ENCODE data around the gene ABCC10. TPM values are rescaled to one million over a fixed set of nuclear protein-coding genes. Genes with fewer than 3 reads are reported as not detected.
"Not testable (repeated sequence)": the region's sequence is repeated elsewhere in the genome, so short reads cannot be mapped to it uniquely, and the experiment has no call there.

ABCC10 gene
- total RNA-seq, 4 donors from 2014 or later = 16.1 to 39.1 (median 27.4) TPM

- TF ChIP-seq POLR2AphosphoS5 (IDR thresholded peaks at IDR 0.05) = no peak
- no peak for TF ChIP-seq EP300 (IDR thresholded peaks at IDR 0.05)
- no peak for TF ChIP-seq POLR2A (IDR thresholded peaks at IDR 0.05)
- no peak for DNase-seq (ENCODE audit: low spot score in 2 of 2)
- H3K27ac ChIP-seq = no peak overlapping the region
- H3K36me3 ChIP-seq = no peaks in the 10 kb centered on the region
- no peaks in the 10 kb centered on the region for H3K27me3 ChIP-seq
- no peak overlapping the region for H3K4me3 ChIP-seq
- H3K4me1 ChIP-seq = no peaks in the 10 kb centered on the region
- WGBS = 75% methylated on average over 4 of the region's 4 CpGs
- H3K9me3 ChIP-seq = no peaks in the 10 kb centered on the region
These were observed 10.4 kb upstream of the ABCC10 start for GRCh38 chr6:43416935-43417334.

GRCh38 chr6:43420012-43420709 is 7.2 kb upstream of the ABCC10 start:
- WGBS = 67% methylated on average over 5 of the region's 5 CpGs
- H3K4me3 ChIP-seq = no peak overlapping the region
- DNase-seq (ENCODE audit: low spot score in 2 of 2) = no peak
- H3K36me3 ChIP-seq = no peaks in the 10 kb centered on the region
- H3K27ac ChIP-seq = no peak overlapping the region
- H3K9me3 ChIP-seq = no peaks in the 10 kb centered on the region
- H3K27me3 ChIP-seq = no peaks in the 10 kb centered on the region
- H3K4me1 ChIP-seq = no peaks in the 10 kb centered on the region
- no peak for TF ChIP-seq POLR2AphosphoS5 (IDR thresholded peaks at IDR 0.05)
- TF ChIP-seq, protein P1, sequence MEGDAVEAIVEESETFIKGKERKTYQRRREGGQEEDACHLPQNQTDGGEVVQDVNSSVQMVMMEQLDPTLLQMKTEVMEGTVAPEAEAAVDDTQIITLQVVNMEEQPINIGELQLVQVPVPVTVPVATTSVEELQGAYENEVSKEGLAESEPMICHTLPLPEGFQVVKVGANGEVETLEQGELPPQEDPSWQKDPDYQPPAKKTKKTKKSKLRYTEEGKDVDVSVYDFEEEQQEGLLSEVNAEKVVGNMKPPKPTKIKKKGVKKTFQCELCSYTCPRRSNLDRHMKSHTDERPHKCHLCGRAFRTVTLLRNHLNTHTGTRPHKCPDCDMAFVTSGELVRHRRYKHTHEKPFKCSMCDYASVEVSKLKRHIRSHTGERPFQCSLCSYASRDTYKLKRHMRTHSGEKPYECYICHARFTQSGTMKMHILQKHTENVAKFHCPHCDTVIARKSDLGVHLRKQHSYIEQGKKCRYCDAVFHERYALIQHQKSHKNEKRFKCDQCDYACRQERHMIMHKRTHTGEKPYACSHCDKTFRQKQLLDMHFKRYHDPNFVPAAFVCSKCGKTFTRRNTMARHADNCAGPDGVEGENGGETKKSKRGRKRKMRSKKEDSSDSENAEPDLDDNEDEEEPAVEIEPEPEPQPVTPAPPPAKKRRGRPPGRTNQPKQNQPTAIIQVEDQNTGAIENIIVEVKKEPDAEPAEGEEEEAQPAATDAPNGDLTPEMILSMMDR (IDR thresholded peaks at IDR 0.05) = no peak
- no peak for TF ChIP-seq POLR2A (IDR thresholded peaks at IDR 0.05)
- no peak for TF ChIP-seq EP300 (IDR thresholded peaks at IDR 0.05)

GRCh38 chr6:43421831-43422230 is 5.5 kb upstream of the ABCC10 start:
- H3K9me3 ChIP-seq = no peaks in the 10 kb centered on the region
- WGBS = 72% methylated on average over 3 of the region's 3 CpGs
- peaks cover 1% of the 10 kb centered on the region for H3K4me1 ChIP-seq
- TF ChIP-seq POLR2AphosphoS5 (IDR thresholded peaks at IDR 0.05) = no peak
- H3K27ac ChIP-seq = no peak overlapping the region
- no peaks in the 10 kb centered on the region for H3K27me3 ChIP-seq
- DNase-seq (ENCODE audit: low spot score in 2 of 2) = no peak
- no peak overlapping the region for H3K4me3 ChIP-seq
- H3K36me3 ChIP-seq = no peaks in the 10 kb centered on the region

DNA sequence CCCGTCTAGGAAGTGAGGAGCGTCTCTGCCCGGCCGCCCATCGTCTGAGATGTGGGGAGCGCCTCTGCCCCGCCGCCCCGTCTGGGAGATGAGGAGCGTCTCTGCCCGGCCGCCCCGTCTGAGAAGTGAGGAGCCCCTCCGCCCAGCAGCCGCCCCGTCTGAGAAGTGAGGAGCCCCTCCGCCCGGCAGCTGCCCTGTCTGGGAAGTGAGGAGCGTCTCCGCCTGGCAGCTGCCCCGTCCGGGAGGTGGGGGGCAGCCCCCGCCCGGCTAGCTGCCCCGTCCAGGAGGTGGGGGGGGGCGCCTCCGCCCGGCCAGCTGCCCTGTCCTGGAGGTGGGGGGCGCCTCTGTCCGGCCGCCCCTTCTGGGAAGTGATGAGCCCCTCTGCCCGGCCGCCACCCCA is 2.3 kb upstream of the ABCC10 start:
- not testable (repeated sequence) for H3K36me3 ChIP-seq; DNase-seq (ENCODE audit: low spot score in 2 of 2); H3K27me3 ChIP-seq; H3K4me3 ChIP-seq; H3K9me3 ChIP-seq; H3K27ac ChIP-seq
- WGBS = 96% methylated on average over 16 of the region's 33 CpGs
- H3K4me1 ChIP-seq = peaks cover 27% of the 10 kb centered on the region

- Histone ChIP-seq H3K27ac (peak overlapping the region; percentile 90), H3K4me3 (peak overlapping the region; percentile 87), H3K27me3 (no peaks in the 10 kb centered on the region), H3K36me3 (peaks cover 6% of the 10 kb centered on the region), H3K9me3 (no peaks in the 10 kb centered on the region), H3K4me1 (peaks cover 30% of the 10 kb centered on the region)
- TF ChIP-seq, protein P1 (IDR thresholded peaks at IDR 0.05) = no peak
- no peak for DNase-seq (ENCODE audit: low spot score in 2 of 2)
- WGBS = 70% methylated on average over 9 of the region's 23 CpGs
These were observed 374 bp upstream of the ABCC10 start for GRCh38 chr6:43426928-43427405.

- peaks cover 17% of the 10 kb centered on the region for H3K36me3 ChIP-seq
- H3K27ac ChIP-seq = peak overlapping the region; percentile 90
- H3K27me3 ChIP-seq = no peaks in the 10 kb centered on the region
- WGBS = 20% methylated on average over 9 of the region's 12 CpGs
- H3K9me3 ChIP-seq = no peaks in the 10 kb centered on the region
- TF ChIP-seq, protein P1 (IDR thresholded peaks at IDR 0.05) = no peak
- TF ChIP-seq POLR2A (IDR thresholded peaks at IDR 0.05) (no peak), EP300 (IDR thresholded peaks at IDR 0.05) (no peak), POLR2AphosphoS5 (IDR thresholded peaks at IDR 0.05) (no peak)
- DNase-seq (ENCODE audit: low spot score in 2 of 2) = no peak
- H3K4me3 ChIP-seq = peak overlapping the region; percentile 87
- peaks cover 30% of the 10 kb centered on the region for H3K4me1 ChIP-seq
These were observed 800 bp downstream of the ABCC10 start for GRCh38 chr6:43428112-43428570.

All from suprapubic skin (tissue), 4 donors.